CD1c-positive myeloid dendritic cell (primary cell): Measurements from ENCODE around the gene ATP8B1.
A peak's percentile ranks its signal among the peaks of the same experiment; 100 is the strongest.

ENCODE experiments used
- DNase-seq: peaks from one replicate; pipeline ENCODE4 v3.0.0-alpha.2; 2016; ENCODE audit errors: extremely low spot score

ATP8B1 gene

DNA sequence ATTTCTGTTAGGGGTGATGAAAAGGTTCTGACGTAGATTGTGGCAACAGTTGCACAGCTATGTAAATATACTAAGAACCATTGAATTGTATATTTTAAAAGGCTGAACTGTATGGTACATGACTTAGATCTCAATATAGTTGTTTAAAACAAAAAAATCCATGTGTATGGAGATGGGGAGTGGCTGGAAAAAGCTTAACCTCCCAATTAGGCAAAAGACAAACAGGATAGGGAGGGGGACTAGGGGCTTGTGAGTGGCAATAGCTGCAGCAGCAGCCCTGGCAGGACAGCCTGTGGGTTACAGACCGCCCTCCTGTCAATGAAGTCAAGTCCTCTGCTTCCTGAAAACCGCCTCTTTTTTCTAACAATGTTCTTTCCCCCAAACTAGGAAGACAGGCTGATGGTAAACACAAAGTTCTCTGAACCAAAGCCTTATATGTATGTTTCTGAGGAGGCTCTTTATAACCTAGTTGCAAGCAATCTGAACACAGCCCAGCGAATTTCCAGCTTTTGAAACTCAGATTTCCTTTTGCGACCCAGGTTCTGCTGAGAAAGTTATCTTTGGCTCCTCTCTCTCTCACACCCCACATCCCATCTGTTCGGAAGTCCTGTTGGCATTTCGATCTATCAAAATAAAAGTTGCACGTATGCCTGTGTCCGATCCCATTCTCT, 10.3 kb downstream of the ATP8B1 start:
- DNase-seq, result no peak

DNA sequence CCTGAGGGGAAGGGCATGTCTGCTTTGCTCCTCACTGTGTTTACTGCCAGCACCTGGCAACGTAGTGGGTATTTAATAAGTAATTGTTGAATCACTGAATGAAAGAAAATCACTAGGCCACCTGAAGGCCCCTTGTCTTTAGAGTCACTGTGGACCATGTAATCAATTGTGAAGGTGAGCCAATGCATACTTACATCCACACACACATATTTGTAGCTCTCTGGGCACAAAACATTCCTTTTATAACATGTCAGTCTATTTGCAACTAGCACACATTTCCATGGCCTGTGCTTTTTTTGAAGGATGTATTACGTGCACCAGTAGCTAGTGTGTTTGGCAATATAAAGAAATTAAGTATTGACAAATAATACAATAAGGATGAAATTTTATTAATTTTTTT, 11.2 kb downstream of the ATP8B1 start:
- no peak for DNase-seq

DNA sequence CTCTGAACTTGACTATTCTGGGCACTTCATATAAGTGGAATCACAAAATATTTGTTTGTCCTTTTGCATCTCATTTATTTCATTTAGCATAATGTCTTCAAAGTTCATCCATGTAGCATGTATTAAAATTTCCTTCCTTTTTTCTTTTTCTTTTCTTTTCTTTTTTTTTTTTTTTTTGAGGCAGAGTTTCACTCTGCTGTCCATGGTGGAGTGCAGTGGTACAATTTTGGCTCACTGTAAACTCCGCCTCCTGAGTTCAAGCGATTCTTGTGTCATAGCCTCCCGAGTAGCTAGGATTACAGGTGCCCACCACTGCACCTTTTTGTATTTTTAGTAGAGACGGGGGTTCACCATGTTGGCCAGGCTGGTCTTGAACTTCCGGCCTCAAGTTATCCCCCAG, 11.9 kb downstream of the ATP8B1 start:
- no peak for DNase-seq

DNA sequence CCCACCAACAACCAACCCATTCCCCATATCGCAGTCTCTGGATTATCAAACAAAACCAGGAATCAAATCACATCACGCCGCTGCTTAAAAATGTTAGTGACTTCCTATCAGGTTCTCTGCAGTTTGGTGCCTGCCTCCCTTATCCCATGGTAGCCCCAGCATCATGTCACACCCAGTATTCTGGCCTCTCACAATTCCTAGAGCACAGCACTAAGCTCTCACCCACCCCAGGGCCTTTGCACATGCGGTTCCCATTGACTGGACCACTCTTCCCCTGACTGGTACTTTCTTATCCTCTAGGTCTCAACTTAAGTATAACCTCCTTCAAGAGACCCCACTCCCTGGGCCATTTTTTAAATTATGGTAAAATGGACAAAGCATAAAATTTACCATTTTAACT, 12.8 kb downstream of the ATP8B1 start:
- DNase-seq, result no peak

DNA sequence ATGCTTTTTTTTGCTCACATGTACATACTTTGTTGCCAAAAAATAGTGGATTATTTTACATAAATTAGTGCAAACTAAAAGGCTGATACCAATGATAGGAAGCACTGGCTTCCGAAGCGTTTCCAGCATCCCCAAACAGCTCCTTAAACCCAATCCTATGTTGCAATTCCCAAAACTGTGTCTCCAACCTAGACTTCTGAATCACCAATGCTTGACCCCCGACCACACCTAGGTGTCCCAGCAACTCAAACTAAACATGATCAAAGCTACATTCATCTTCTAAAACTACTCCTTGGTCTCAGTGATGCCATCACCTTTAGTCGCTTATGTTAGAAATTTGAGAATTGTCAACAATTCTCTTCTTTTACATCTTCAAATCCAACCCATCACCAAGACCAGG, 13.4 kb downstream of the ATP8B1 start:
- DNase-seq, result no peak

DNA sequence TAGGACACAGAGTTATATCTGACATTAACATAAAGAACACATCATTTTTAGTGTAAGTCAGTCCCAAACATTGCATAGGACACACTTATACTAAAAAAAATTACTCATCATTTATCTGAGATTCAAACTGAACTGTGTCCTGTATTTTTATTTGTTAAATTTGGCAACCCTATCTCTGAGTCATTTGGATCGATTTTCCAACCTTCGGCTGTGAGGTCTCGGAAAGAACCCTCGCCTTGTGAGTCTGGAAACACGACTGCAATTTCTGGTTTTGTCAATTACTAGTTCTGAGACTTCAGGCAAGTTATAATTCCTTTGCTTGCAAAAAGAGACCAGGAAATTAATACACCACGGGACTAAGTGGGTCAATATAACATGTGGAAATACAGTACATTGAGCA, 14.0 kb downstream of the ATP8B1 start:
- DNase-seq, result no peak

GRCh38 chr18:57787068-57787685, 15.9 kb downstream of the ATP8B1 start:
- no peak for DNase-seq

DNA sequence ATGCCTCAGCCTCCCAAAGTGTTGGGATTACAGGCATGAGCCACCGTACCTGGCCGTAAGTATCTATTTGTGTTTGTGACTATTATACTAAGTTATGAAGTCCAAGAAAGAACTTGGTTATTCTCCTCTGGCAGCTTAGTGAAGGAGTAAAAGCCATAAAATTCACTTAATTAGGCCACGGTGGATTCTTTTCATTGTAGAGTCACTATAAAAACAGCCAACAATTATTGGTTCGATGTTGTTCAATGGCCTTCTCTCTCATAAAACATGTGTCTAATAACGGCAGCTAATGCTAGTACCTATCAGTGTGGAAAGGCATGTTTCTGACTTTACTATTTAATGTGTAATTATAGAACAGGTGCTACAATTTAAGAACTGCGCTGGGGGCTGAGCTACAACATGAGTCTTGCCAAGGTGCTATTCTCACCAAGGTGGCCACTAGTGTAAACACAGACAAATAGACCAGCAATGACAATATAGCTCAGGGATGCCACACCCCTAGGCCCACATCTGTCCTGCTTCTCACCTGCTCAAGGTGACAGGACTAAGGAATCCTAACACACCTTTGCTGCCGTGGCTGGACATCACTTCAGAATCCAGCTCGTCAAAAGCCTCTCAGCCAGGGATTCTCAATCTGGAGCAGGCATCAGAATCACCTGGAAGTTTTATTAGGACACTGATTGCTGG, 17.2 kb downstream of the ATP8B1 start:
- DNase-seq, result no peak

DNA sequence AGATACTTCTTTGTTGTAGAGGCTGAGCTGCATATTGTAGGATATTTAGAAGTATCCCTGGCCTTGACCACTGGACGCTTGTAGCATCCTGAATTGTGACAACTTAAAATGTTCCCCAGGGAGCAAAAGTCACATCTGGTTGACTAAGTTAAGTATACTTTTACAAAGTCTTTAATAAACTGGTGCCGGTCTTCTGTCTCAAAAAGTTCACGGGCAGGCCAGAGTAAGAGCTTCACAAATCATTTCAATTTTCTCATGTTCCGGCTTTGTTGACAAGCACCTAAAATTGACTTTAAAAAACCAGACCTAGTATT, 18.4 kb downstream of the ATP8B1 start:
- DNase-seq, result no peak

GRCh38 chr18:57784034-57784800, 18.9 kb downstream of the ATP8B1 start:
- no peak for DNase-seq

DNA sequence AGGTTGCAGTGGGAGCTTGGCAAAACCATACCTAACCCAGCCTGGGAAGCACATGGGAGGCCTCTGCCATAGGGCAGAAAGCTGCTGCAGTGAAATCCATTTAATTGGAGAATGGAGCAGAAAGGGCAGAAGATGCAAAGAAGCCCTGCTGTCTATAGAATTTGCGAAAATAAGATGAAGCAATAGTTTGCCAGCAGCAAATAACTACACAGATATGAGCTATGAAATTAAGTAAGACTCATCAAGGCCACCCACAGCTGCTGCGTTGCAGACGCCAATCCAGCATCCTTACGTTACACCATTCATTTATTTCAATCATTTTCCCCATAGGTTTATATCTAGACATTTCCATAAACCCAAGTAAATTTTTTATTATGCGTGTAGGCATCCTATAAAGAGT, 21.1 kb downstream of the ATP8B1 start:
- no peak for DNase-seq

DNA sequence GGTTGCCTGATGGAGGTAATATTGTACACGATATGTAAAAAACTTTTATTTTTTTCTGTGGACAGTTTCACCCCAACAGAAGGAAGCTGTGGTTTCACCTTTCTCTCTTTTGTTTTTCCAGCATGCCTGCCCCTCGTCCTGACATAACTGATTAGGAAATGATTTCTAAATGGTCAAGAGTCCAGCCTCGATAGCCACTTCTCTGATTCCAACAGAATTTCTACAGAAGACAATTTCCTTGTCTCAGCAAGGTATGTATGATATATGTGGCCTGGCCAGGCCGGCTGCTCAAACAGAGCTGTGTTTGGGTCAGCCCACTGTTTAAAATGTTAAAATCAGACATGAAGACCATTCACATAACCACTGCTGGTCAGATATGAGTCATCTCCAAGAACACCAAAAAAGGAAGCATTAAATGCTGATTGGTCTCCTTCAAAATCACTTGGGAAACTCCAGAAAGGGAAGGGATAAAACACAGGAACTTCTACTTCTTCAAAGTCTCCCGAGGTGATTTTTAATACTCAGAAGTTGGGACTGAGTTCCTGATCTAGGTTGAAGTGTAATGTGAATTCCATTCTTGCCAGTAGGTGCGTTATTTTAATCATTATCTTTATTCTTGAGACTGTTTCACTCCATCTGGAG, 22.3 kb downstream of the ATP8B1 start:
- peak; percentile 80 for DNase-seq

DNA sequence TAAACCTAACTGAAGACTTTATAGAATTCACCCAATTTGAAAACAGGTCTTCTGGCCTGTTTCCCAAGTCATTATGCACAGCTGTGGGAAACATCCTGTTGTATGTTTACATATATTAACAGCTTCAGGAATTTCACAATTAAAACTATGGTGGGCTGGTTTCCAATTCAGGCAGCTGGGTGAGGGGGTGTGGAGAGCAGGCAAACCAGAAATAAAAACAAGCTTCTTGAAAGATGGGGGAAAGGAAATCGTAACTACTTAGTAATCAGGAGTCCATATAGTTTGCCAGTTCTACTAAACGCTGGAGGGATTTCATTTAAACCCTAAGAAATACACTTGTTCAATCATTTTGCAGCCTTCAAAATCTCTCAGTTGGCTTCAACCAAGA, 22.8 kb downstream of the ATP8B1 start:
- DNase-seq, result peak; percentile 13

- DNase-seq, result no peak
Measured at GRCh38 chr18:57776767-57777166, 26.3 kb downstream of the ATP8B1 start.

DNA sequence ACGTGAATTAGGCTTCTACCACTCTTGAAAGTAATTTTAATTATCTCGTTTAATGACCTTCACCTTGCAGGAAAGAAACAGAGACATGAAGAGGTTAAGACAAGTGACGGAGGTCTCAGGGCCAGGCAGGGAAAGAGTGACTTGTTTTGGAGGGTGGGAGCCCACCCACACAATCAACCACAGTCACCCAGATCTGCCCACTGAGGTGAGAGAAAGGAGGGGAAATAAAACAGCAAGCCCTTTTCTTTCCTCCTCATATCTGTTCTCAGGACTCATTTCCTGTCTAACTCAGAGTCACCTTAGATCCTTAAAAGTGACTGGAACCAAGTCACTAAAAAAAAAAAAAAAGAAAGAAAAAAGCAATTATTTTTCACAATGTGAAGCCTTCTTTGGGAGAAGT, 26.8 kb downstream of the ATP8B1 start:
- no peak for DNase-seq

DNA sequence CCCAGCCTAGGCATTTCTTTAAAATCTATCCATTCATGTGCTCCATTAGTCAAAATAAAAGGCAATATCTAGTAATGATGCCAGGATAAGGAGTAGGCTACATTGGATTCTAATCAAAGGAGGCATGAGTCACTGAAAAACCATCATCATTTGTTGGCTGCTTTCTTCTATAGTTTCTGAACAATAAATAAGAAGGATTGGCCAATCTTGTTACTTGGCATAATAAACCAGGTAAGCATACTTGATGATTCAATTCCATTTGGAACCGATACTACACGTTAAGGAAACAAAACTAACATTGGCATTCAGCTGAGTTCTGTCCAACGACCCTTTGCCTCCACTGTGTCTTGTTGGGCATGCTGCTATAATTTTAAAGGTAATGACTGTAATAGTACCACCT, 27.2 kb downstream of the ATP8B1 start:
- DNase-seq, result no peak

GRCh38 chr18:57772387-57772799, 30.7 kb downstream of the ATP8B1 start:
- no peak for DNase-seq

DNA sequence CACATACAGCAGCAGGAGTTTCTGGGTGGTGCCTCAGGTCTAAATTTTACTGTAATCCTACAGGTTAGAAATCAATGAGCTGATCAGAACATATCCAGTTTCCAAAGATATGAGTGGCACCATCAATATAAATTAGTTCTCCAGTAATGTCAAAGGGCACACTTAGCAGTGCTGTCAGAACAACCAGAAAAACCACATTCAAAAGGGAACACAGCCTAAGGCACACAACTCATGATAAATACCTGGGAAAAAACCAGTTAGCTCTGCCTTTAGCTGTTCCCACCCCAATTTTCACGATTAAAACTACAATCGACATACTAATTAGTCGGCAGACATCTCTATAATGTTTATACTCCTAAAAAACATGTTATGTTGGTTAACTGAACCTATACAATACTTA, 31.5 kb downstream of the ATP8B1 start:
- no peak for DNase-seq

DNA sequence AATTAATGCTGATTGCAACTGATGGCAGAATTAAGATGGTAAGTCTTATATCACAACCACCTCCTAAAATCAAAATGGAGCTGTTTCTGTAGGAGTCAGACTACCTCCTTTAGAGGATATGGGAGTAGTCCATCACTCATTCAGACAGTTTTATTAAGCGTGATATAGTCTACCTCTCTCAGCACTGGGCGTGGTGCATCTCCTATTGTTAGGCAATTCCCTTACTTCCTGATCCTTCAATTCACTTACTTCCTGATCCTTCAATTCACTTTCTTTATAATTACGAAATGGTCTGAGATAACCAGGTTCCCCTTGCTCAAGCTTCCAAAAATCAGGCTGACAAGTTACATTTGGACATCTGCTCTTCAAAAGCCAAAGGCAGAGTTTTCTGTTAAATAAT, 31.9 kb downstream of the ATP8B1 start:
- peak; percentile 80 for DNase-seq

DNA sequence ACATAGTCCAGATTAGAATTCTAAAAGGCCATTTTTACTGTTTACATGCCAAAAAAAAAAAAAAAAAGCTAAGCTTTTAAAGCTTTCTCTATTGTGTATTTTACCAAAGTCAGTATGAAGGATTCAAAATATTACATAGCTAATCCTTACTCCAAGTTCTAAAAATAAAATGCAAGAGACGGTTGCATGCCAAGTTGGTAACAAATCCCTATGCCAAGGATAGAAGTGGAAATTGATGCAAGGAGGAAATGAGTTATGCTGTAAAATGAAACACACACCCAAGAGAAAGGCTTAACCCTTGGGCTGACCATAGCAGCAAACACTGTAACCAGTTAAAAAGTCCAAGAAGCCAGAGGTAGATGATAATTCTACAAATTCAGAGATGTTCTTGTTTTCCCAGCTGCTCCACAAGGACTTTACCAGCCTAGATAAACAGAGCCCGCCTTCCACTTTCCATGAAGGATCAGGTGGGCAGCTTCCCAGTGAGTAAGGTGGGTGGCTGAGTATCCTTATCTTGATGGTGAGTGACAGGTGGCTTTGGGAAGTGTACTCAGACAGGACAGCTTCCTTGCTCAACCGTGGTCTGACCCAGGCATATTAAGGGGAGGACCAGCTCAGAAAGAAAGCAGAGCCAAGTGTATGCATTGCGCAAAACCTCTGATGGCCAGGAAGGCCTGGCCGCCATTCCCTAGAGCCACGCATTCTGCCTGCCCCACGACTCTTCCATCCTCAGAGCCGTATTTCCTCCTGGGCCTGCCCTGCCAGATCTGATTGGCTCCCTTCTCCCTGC, 34.4 kb downstream of the ATP8B1 start:
- DNase-seq, result no peak

DNA sequence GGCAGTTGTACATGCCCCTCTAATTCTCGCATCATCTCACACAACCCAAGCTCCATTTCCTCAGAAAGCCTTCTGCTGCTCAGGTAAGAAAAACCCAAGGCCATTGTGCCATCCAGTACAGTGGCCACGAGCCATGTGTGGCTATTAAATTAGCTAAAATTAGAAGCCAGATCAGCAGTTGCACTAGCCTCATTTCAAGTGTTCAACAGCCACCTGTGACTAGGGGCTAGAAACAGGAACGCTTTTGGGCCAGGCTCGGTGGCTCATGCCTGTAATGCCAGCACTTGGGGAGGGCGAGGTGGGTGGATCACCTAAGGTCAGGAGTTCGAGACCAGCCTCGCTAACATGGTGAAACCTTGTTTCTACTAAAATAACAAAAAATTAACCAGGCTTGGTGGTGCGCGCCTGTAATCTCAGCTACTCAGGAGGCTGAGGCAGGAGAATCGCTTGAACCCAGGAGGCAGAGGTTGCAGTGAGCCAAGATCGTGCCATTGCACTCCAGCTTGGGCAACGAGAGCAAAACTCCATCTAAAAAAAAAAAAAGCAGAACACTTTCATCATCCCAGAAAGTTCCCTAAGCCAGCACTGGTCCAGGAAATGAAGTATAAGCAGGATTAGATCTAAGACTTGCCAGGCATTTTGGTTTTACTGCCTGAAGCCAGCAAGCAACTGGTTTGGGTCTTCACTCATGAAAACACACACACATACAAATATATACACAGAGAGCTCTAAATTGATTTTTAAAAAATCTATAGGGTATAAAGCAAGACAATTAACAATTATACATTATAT, 35.7 kb downstream of the ATP8B1 start:
- DNase-seq, result no peak
